ENCODE results near the gene TSPAN32. TPM values are rescaled to one million over a fixed set of nuclear protein-coding genes. Genes with fewer than 3 reads are reported as not detected.

TSPAN32 gene
- total RNA-seq, 1 donor: 1.4 TPM

DNA sequence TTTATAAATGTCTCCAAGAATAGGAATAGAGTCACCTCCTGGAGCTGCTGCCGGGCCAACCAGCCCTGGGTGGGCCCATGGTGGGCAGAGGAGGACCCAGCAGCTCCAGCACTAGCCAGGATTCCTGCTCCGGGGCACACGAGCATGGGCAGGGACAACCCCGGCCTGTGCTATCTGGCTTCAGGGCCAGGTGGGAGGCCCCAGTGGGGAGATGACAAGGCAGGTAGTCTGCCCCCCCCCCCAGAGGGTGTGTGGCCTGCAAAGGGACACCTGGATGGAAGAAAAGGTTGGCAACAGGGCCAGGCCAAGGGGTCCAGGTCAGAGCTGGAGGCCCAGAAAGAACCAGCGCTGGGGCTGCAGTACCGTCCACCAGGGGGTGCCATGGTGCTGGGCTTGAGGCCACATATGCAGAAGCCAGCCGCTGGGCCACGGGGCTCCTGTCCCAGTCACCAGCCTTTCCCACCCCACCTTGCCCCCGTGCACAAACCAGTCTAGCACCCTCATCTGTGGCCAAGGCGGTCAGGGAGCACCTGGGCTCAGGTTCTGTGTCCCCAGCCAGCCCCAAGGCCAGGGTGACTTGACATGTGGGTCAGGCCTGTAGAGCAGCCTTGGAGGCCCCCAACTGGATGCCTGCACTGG, 3.4 kb downstream of the TSPAN32 start:
- Histone ChIP-seq H3K36me3 (ENCODE audit: insufficient read depth, low read length) (no peaks in the 10 kb centered on the region), H3K79me2 (ENCODE audit: insufficient read depth, low read length) (no peaks in the 10 kb centered on the region), H3K9me3 (ENCODE audit: low read depth, low read length) (no peaks in the 10 kb centered on the region), H3K4me1 (ENCODE audit: insufficient read depth, low read length) (peaks cover 13% of the 10 kb centered on the region), H3K27ac (ENCODE audit: low read depth, low read length) (no peak overlapping the region), H3K4me2 (ENCODE audit: insufficient read depth, low read length) (peak overlapping the region; percentile 44), H3K4me3 (ENCODE audit: insufficient read depth, low read length) (no peak overlapping the region), H3K27me3 (ENCODE audit: insufficient read depth, low read length) (no peaks in the 10 kb centered on the region), H2AFZ (ENCODE audit: low read length) (peak overlapping the region; percentile 63), H4K20me1 (ENCODE audit: insufficient read depth, low read length) (no peaks in the 10 kb centered on the region)
- TF ChIP-seq, protein P1, sequence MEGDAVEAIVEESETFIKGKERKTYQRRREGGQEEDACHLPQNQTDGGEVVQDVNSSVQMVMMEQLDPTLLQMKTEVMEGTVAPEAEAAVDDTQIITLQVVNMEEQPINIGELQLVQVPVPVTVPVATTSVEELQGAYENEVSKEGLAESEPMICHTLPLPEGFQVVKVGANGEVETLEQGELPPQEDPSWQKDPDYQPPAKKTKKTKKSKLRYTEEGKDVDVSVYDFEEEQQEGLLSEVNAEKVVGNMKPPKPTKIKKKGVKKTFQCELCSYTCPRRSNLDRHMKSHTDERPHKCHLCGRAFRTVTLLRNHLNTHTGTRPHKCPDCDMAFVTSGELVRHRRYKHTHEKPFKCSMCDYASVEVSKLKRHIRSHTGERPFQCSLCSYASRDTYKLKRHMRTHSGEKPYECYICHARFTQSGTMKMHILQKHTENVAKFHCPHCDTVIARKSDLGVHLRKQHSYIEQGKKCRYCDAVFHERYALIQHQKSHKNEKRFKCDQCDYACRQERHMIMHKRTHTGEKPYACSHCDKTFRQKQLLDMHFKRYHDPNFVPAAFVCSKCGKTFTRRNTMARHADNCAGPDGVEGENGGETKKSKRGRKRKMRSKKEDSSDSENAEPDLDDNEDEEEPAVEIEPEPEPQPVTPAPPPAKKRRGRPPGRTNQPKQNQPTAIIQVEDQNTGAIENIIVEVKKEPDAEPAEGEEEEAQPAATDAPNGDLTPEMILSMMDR (IDR thresholded peaks at IDR 0.05; ENCODE audit: extremely low read depth, low read depth, low read length): peak; percentile 82
- peak; percentile 98 for DNase-seq (ENCODE audit: insufficient read length, low spot score, missing footprints)

DNA sequence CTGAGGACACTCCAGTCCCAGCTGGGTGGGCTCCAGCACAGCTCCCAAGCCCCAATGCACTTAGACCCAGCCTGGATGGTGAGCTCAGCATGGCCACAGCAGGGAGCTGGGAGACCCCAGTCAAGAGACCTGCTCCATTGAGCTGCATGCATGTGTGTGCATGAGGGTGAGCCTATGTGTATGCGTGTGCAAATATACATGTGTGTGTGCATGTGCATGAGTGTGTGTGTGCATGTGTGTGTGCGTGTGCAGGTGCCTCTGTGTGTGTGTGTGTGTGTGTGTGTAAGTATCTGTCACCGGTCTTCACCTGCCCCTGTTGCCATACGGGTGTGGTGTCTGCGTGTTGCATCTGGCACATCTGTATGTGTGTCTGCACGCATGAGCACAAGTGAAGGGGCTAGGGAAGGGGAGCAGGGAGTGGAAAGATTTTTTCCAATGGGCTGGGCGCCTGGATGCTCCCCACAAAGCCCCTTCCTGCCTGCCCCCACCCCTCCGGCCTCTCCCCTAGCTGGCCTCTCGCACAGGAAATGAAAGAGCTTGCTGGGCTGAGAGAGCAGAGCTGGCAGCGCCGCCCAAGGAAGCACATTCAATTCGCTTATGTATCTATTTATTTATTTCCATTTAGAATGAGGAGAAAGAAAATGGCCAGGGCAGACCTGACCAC, 4.1 kb downstream of the TSPAN32 start:
- H3K27me3 ChIP-seq (ENCODE audit: insufficient read depth, low read length): no peaks in the 10 kb centered on the region
- H4K20me1 ChIP-seq (ENCODE audit: insufficient read depth, low read length): no peaks in the 10 kb centered on the region
- no peaks in the 10 kb centered on the region for H3K79me2 ChIP-seq (ENCODE audit: insufficient read depth, low read length)
- no peaks in the 10 kb centered on the region for H3K9me3 ChIP-seq (ENCODE audit: low read depth, low read length)
- H3K4me1 ChIP-seq (ENCODE audit: insufficient read depth, low read length): peaks cover 13% of the 10 kb centered on the region
- H3K4me2 ChIP-seq (ENCODE audit: insufficient read depth, low read length): peak overlapping the region; percentile 44
- TF ChIP-seq, protein P1 (IDR thresholded peaks at IDR 0.05; ENCODE audit: extremely low read depth, low read depth, low read length): no peak
- no peaks in the 10 kb centered on the region for H3K36me3 ChIP-seq (ENCODE audit: insufficient read depth, low read length)
- peak; percentile 91 for DNase-seq (ENCODE audit: insufficient read length, low spot score, missing footprints)
- H3K4me3 ChIP-seq (ENCODE audit: insufficient read depth, low read length): peak overlapping the region; percentile 31
- peak overlapping the region; percentile 63 for H2AFZ ChIP-seq (ENCODE audit: low read length)
- no peak overlapping the region for H3K27ac ChIP-seq (ENCODE audit: low read depth, low read length)

DNA sequence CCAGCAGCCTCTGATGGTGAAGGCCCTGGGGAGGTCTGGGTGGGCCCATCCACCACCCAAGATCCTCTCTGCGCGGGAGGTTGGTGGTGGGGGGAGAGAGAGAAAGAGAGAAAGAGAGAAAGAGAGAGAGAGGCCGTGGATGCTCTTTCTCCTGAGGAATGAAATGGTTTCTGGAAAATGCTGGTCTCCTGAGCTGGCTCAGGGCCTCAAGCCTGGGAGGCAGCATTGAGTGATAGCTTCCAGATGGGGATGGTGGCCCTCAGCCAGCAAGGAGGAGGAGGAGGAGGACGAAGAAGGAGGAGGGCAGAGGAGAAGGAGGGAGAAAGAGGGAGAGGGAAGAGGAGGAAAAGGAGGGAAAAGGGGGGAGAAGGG, 4.6 kb downstream of the TSPAN32 start:
- Histone ChIP-seq H3K27me3 (ENCODE audit: insufficient read depth, low read length) (no peaks in the 10 kb centered on the region), H3K9me3 (ENCODE audit: low read depth, low read length) (no peaks in the 10 kb centered on the region), H2AFZ (ENCODE audit: low read length) (peak overlapping the region; percentile 63), H3K4me3 (ENCODE audit: insufficient read depth, low read length) (peak overlapping the region; percentile 31), H3K27ac (ENCODE audit: low read depth, low read length) (no peak overlapping the region), H3K36me3 (ENCODE audit: insufficient read depth, low read length) (no peaks in the 10 kb centered on the region), H4K20me1 (ENCODE audit: insufficient read depth, low read length) (no peaks in the 10 kb centered on the region), H3K4me2 (ENCODE audit: insufficient read depth, low read length) (peak overlapping the region; percentile 44), H3K79me2 (ENCODE audit: insufficient read depth, low read length) (no peaks in the 10 kb centered on the region), H3K4me1 (ENCODE audit: insufficient read depth, low read length) (peaks cover 13% of the 10 kb centered on the region)
- peak; percentile 92 for DNase-seq (ENCODE audit: insufficient read length, low spot score, missing footprints)
- TF ChIP-seq, protein P1 (IDR thresholded peaks at IDR 0.05; ENCODE audit: extremely low read depth, low read depth, low read length): no peak

DNA sequence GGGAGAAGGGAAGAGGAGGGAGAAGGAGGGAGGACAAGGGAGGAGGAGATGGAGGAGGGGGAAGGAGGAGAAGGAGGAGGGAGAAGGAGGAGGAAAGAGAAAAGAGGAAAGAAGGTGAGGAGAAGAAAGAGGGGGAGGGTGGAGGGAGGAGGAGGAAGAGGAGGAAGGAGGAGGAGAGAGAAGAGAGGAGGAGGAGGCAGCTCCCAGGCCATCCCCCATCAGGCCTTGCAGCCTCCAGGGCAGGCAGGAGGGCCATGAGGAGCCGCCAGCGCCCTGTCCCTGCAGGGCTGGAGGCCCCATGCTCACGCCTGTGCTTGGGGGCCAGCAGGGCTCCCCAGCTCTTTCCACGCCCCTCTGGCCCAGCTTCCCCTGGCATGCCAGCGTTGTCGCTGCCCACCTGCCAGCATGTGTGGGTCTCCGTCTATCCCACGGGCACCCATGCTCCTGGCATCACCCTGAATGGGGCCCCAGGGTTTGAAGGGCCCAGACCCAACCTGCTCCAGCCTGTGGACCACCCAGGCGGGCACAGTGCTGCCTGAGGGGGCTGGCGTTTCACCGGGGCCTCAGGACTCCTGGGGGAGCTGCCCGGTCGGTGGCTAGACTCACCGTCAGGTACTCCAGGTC, 5.2 kb downstream of the TSPAN32 start:
- TF ChIP-seq, protein P1 (IDR thresholded peaks at IDR 0.05; ENCODE audit: extremely low read depth, low read depth, low read length): no peak
- Histone ChIP-seq H3K36me3 (ENCODE audit: insufficient read depth, low read length) (no peaks in the 10 kb centered on the region), H3K4me3 (ENCODE audit: insufficient read depth, low read length) (no peak overlapping the region), H2AFZ (ENCODE audit: low read length) (no peak overlapping the region), H3K27ac (ENCODE audit: low read depth, low read length) (no peak overlapping the region), H3K9me3 (ENCODE audit: low read depth, low read length) (no peaks in the 10 kb centered on the region), H4K20me1 (ENCODE audit: insufficient read depth, low read length) (no peaks in the 10 kb centered on the region), H3K4me2 (ENCODE audit: insufficient read depth, low read length) (no peak overlapping the region), H3K27me3 (ENCODE audit: insufficient read depth, low read length) (no peaks in the 10 kb centered on the region), H3K4me1 (ENCODE audit: insufficient read depth, low read length) (peaks cover 13% of the 10 kb centered on the region), H3K79me2 (ENCODE audit: insufficient read depth, low read length) (no peaks in the 10 kb centered on the region)
- peak; percentile 84 for DNase-seq (ENCODE audit: insufficient read length, low spot score, missing footprints)
